Vagina (tissue), 2 donors: Measurements from ENCODE around the gene RAB20. TPM values are rescaled to one million over a fixed set of nuclear protein-coding genes. Genes with fewer than 3 reads are reported as not detected.
"Not testable (repeated sequence)": the region's sequence is repeated elsewhere in the genome, so short reads cannot be mapped to it uniquely, and the experiment has no call there.

Experiments used
- DNase-seq, 2 donors: peaks; one replicate each; pipeline ENCODE4 v3.0.0-alpha.2; 2017; ENCODE audit errors: extremely low spot score in 2 of 2
- H3K27ac ChIP-seq: fragments of 200-600 bp; sonication (generic); one replicate; pipeline ENCODE4 v1.5.1; 2019
- H3K27me3 ChIP-seq: fragments of 200-600 bp; sonication (generic); one replicate; pipeline ENCODE4 v1.5.1; 2019
- H3K36me3 ChIP-seq, 2 donors: fragments of 200-600 bp; sonication (generic); one replicate each; pipeline ENCODE4 v1.5.1; 2017 to 2019
- H3K4me1 ChIP-seq: fragments of 200-600 bp; sonication (generic); one replicate; pipeline ENCODE4 v1.5.1; 2019
- H3K4me3 ChIP-seq, 2 donors: fragments of 200-600 bp; sonication (generic); 1 replicate in 1 of 2; 2 replicates in 1 of 2; pipeline ENCODE4 v1.5.1; 2016 to 2019
- H3K9me3 ChIP-seq: fragments of 200-600 bp; sonication (generic); one replicate; pipeline ENCODE4 v1.5.1; 2019
- CTCF ChIP-seq, 3 experiments: fragments of 450-650 bp in 2 of 3; fragments of 200-600 bp in 1 of 3; sonication (generic) in 1 of 3; IDR thresholded peaks; one replicate each; pipeline ENCODE4 v1.5.1; 2017 to 2019; ENCODE audit warnings: antibody characterized with exemption in 3 of 3, mild to moderate bottlenecking in 2 of 3, moderate library complexity in 2 of 3
- POLR2A ChIP-seq, 2 donors: fragments of 450-650 bp; IDR thresholded peaks; one replicate each; pipeline ENCODE4 v1.6.1; 2017; ENCODE audit warnings: antibody characterized with exemption in 2 of 2, mild to moderate bottlenecking in 2 of 2, moderate library complexity in 2 of 2
- POLR2AphosphoS5 ChIP-seq, 2 donors: sonication (generic); formaldehyde crosslinking; IDR thresholded peaks; one replicate each; pipeline ENCODE4 v1.9.0; 2017; ENCODE audit warnings: antibody characterized with exemption in 2 of 2, mild to moderate bottlenecking in 2 of 2, low read depth in 1 of 2; ENCODE audit not compliant: insufficient read depth in 1 of 2
- intact Hi-C: fragments of 100-400 bp; cut with DNase I; formaldehyde crosslinking; loops from one replicate; pipeline ENCODE4 v1.15.1; 2023
- total RNA-seq: library from RNA; depleted of rRNA; stranded (reverse); fragments of >200 nt; gene quantifications from one replicate; pipeline ENCODE4 v1.2.3, GENCODE V29; 2016

The RAB20 gene
- total RNA-seq, 1 donor from 2014 or later: 15.2 TPM

DNA sequence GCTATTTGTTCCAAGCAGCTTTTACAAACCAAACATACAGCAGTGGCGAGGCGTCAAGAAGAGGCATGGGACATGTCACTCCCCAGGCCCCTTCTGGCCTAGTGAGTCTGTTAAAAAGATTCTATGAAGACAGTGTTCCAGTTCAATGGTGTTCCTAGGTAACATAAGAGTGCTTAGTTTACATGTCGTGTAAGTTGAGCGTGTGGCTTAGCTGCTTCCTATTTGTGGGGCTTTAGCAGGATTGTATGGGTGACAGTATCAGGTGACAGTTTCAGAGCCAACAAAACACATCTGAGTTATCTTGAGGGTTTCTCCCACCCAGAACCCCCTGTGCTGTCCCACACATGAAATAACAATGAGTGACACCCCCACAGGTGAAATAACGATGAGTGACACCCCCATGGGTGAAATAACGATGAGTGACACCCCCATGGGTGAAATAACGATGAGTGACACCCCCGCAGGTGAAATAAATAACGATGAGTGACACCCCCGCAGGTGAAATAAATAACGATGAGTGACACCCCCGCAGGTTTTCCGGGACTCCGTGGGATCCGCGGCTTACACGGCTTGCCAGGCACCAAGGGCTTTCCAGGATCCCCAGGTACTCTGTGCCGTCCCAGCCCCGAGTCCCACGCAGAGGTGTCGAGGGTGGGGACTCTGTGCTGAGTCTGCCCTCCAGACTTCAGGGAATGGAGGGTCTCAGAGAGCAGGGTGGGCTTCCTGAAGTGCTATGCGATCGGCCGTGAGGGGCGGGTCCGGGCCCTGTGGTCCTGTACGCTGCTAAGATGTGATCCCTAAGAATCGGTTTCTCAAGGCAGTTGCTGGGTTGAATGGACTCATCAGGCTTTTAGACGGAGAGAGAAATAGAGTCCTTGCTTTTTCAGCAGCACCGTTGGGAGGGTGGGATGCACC, 68.6 kb downstream of the RAB20 start:
- H3K9me3 ChIP-seq: no peaks in the 10 kb centered on the region
- intact Hi-C loops: no loop called here
- no peaks in the 10 kb centered on the region for H3K4me1 ChIP-seq
- peaks cover 0 to 37% of the 10 kb centered on the region in 2 donors for H3K36me3 ChIP-seq
- H3K4me3 ChIP-seq: no peak overlapping the region
- no peak overlapping the region for H3K27ac ChIP-seq
- DNase-seq: no peak
- H3K27me3 ChIP-seq: no peaks in the 10 kb centered on the region
- no peak for TF ChIP-seq POLR2AphosphoS5 (IDR thresholded peaks at IDR 0.05; ENCODE audit: insufficient read depth in 1 of 2, low read depth in 1 of 2)
- TF ChIP-seq CTCF (IDR thresholded peaks at IDR 0.05): no peak
- TF ChIP-seq POLR2A (IDR thresholded peaks at IDR 0.05): no peak

DNA sequence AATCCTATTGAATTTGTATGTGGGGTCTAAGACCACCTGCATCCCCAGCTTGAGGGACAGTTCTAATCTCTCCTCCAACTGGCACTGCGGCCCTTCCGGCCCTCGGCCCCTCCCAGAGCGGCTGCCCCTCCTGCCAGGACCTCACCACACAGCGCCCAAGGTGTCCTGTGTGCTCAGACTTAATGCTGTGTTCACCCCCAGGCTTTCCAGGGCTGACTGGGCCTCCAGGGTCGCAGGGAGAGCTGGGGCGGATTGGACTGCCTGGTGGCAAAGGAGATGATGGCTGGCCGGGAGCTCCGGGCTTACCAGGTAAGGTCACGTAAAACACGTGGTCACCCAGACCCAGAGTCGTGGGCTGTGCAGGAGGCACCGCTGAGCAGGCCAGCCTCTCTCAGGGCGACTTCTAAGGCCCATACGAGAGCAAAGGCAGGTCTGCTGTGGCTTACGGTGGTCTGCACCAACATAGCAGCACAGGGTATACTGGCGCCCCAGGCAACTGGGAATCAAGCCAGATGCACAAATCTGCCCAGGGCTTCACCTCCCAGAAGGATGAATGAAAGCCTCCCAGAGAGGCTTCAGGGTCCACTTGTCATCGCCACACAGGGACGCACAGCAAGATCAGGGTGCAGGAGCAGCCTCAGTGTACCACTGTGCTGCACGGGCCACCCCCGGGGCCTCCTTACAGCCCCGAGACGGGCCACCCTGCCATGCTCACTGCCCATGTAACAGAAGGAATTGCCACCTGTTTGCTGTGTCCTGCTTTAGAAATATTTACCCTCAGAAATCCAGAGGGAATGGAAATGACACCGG, 69.4 kb downstream of the RAB20 start:
- intact Hi-C loops: no loop called here
- Histone ChIP-seq H3K4me3 (no peak overlapping the region), H3K27ac (no peak overlapping the region), H3K36me3 (peaks cover 0 to 33% of the 10 kb centered on the region in 2 donors), H3K27me3 (no peaks in the 10 kb centered on the region), H3K4me1 (no peaks in the 10 kb centered on the region), H3K9me3 (no peaks in the 10 kb centered on the region)
- TF ChIP-seq POLR2A (IDR thresholded peaks at IDR 0.05) (no peak), POLR2AphosphoS5 (IDR thresholded peaks at IDR 0.05; ENCODE audit: insufficient read depth in 1 of 2, low read depth in 1 of 2) (no peak), CTCF (IDR thresholded peaks at IDR 0.05) (no peak)
- DNase-seq: no peak

DNA sequence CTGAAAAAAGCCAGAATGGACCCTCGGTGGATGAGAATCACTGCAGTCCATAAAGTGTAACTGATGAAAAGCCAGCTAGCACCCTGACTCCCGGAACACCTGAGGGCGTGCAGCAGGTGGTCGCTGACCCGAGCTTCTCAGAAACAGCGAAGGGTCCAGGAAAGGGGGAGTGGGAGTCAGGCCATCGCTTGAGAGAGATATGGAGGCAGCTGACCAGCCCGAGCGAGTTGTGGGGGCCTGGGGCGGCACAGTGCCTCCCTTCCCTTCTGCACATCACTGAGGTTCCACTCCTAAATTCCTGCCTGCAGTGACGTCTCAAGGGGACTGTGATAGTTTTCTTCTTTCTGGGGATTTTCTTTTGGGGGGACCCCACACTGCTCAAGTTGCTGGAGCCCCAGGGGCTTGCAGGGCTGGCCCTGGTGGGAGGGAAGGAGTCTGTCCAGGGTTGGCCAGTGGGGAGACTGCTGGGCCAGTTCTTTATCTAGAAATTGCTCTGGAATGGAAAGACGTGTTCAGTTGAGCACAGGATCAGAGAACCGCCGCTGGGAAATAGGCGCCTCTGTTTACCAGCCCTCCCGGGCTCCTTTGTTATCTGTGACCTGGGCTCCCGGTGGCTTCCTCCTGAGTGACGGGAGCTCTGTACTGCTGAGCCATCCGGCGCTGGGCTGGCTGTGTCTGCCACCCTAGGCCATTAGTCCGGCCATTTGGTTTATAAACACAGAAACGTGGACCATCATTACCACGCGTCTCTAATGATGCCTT, 71.3 kb downstream of the RAB20 start:
- intact Hi-C loops: no loop called here

DNA sequence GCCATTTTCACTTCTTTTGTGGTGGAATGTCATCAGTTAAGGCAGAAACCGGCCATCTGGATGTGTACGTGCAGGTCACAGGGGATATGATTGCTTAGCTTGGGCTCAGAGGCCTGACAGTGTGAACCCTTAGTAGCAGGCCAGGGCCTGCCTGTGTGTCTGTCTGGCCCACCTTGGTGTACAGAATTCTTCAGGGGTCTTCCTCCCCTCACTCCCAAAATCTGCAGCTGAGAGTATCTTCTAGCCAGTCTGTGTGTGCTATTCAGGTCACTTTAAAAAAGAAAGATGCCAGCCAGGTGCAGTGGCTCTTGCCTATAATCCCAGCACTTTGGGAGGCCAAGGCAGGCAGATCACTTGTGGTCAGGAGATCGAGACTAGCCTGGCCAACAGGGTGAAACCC, 74.6 kb downstream of the RAB20 start:
- H3K4me3 ChIP-seq, H3K27me3 ChIP-seq, DNase-seq, H3K27ac ChIP-seq, intact Hi-C loops, H3K9me3 ChIP-seq, H3K4me1 ChIP-seq: not testable (repeated sequence)
- peaks cover 0 to 32% of the 10 kb centered on the region in 2 donors for H3K36me3 ChIP-seq

More for the DNA sequence above, 71.3 kb downstream of the RAB20 start:
- Histone ChIP-seq H3K9me3 (no peaks in the 10 kb centered on the region), H3K27ac (no peak overlapping the region), H3K36me3 (peaks cover 0 to 27% of the 10 kb centered on the region in 2 donors), H3K4me1 (no peaks in the 10 kb centered on the region), H3K4me3 (no peak overlapping the region), H3K27me3 (no peaks in the 10 kb centered on the region)
- DNase-seq: no peak
- TF ChIP-seq POLR2AphosphoS5 (IDR thresholded peaks at IDR 0.05; ENCODE audit: insufficient read depth in 1 of 2, low read depth in 1 of 2): no peak
- no peak for TF ChIP-seq POLR2A (IDR thresholded peaks at IDR 0.05)
- TF ChIP-seq CTCF (IDR thresholded peaks at IDR 0.05): no peak

GRCh38 chr13:110486061-110486715, 75.3 kb downstream of the RAB20 start:
- Histone ChIP-seq H3K27ac (no peak overlapping the region), H3K27me3 (no peaks in the 10 kb centered on the region), H3K4me3 (no peak overlapping the region), H3K4me1 (no peaks in the 10 kb centered on the region), H3K36me3 (peaks cover 0 to 28% of the 10 kb centered on the region in 2 donors), H3K9me3 (no peaks in the 10 kb centered on the region)
- intact Hi-C loops: no loop called here
- no peak for DNase-seq
- no peak for TF ChIP-seq CTCF (IDR thresholded peaks at IDR 0.05)
- no peak for TF ChIP-seq POLR2A (IDR thresholded peaks at IDR 0.05)
- no peak for TF ChIP-seq POLR2AphosphoS5 (IDR thresholded peaks at IDR 0.05; ENCODE audit: insufficient read depth in 1 of 2, low read depth in 1 of 2)
